CD14-positive monocyte (primary cell): ENCODE measurements around the gene BMP7. TPM values are rescaled to one million over a fixed set of nuclear protein-coding genes. Genes with fewer than 3 reads are reported as not detected.
"Not testable (repeated sequence)": the region's sequence is repeated elsewhere in the genome, so short reads cannot be mapped to it uniquely, and the experiment has no call there.

Source experiments
- DNase-seq, 3 donors: peaks; one replicate each; pipeline ENCODE4 v3.0.0-alpha.2; 2011 to 2022
- H2AFZ ChIP-seq: 2 replicates; pipeline ENCODE4 v1.6.0; 2012; ENCODE audit warnings: mild to moderate bottlenecking, low read depth, low read length, inconsistent platforms; ENCODE audit not compliant: insufficient read depth, poor library complexity, severe bottlenecking
- H3K27ac ChIP-seq, 2 donors: 1 replicate in 1 of 2; 2 replicates in 1 of 2; pipeline ENCODE4 v1.5.1; 2012 to 2013; ENCODE audit warnings: low read length in 2 of 2, control low read depth in 1 of 2, inconsistent platforms in 1 of 2, low read depth in 1 of 2, mild to moderate bottlenecking in 1 of 2
- H3K27me3 ChIP-seq, 2 donors: one replicate each; pipeline versions ENCODE4 v1.6.0 to v1.6.1; 2011 to 2013; ENCODE audit warnings: low read length in 2 of 2; ENCODE audit not compliant: control insufficient read depth in 2 of 2, insufficient read depth in 2 of 2
- H3K36me3 ChIP-seq, 2 donors: replicated peaks in 1 of 2; 1 replicate in 1 of 2; 2 replicates in 1 of 2; pipeline versions ENCODE4 v1.5.1 to v1.6.1; 2012 to 2013; ENCODE audit warnings: low read length in 2 of 2, control low read depth in 1 of 2, inconsistent platforms in 1 of 2, mild to moderate bottlenecking in 1 of 2; ENCODE audit not compliant: insufficient read depth in 2 of 2, control insufficient read depth in 1 of 2
- H3K4me1 ChIP-seq, 2 donors: 1 replicate in 1 of 2; 2 replicates in 1 of 2; pipeline versions ENCODE4 v1.5.1 to v1.6.1; 2012 to 2013; ENCODE audit warnings: low read length in 2 of 2, control low read depth in 1 of 2, inconsistent platforms in 1 of 2, mild to moderate bottlenecking in 1 of 2, moderate library complexity in 1 of 2; ENCODE audit not compliant: insufficient read depth in 2 of 2, control insufficient read depth in 1 of 2
- H3K4me2 ChIP-seq: replicated peaks from 2 replicates; pipeline ENCODE3; 2012; ENCODE audit warnings: low read length, moderate library complexity, mild to moderate bottlenecking; ENCODE audit not compliant: poor library complexity, severe bottlenecking; ENCODE audit errors: extremely low read depth
- H3K4me3 ChIP-seq, 3 experiments: fragments of 200-600 bp in 1 of 3; sonication (generic) in 1 of 3; replicated peaks in 1 of 3; 1 replicate in 2 of 3; 2 replicates in 1 of 3; pipeline ENCODE4 v1.5.1; 2011 to 2013; ENCODE audit warnings: low read length in 3 of 3, mild to moderate bottlenecking in 3 of 3, control low read depth in 2 of 3, low read depth in 2 of 3, inconsistent platforms in 1 of 3, moderate library complexity in 1 of 3
- H3K79me2 ChIP-seq: 2 replicates; pipeline ENCODE4 v1.6.0; 2012; ENCODE audit warnings: mild to moderate bottlenecking, control low read depth, inconsistent platforms, low read length, moderate library complexity; ENCODE audit not compliant: insufficient read depth
- H3K9ac ChIP-seq: 2 replicates; pipeline ENCODE4 v1.6.0; 2017; ENCODE audit warnings: low read length, mild to moderate bottlenecking; ENCODE audit not compliant: insufficient read depth, poor library complexity, severe bottlenecking
- H3K9me3 ChIP-seq, 2 donors: replicated peaks in 1 of 2; 1 replicate in 1 of 2; 2 replicates in 1 of 2; pipeline versions ENCODE4 v1.5.1 to v1.6.1; 2012 to 2013; ENCODE audit warnings: low read length in 2 of 2, control low read depth in 1 of 2; ENCODE audit not compliant: control insufficient read depth in 1 of 2, insufficient read depth in 1 of 2
- H4K20me1 ChIP-seq: 2 replicates; pipeline ENCODE4 v1.6.0; 2012; ENCODE audit warnings: mild to moderate bottlenecking, low read length, control low read depth, moderate library complexity; ENCODE audit not compliant: insufficient read depth
- H3K27ac Mint-ChIP-seq, 7 donors: one replicate each; pipeline ENCODE4 v1.8.0; 2020; ENCODE audit warnings: mild to moderate bottlenecking in 7 of 7, mixed read lengths in 7 of 7, moderate library complexity in 6 of 7, inconsistent platforms in 2 of 7
- H3K27me3 Mint-ChIP-seq, 3 donors: one replicate each; pipeline ENCODE4 v1.8.0; 2021 to 2022; ENCODE audit warnings: low read depth in 3 of 3, mild to moderate bottlenecking in 3 of 3, mixed read lengths in 3 of 3, moderate library complexity in 3 of 3, inconsistent platforms in 1 of 3
- H3K36me3 Mint-ChIP-seq, 2 donors: one replicate each; pipeline ENCODE4 v1.8.0; 2020; ENCODE audit warnings: mixed read lengths in 2 of 2, inconsistent platforms in 1 of 2, mild to moderate bottlenecking in 1 of 2
- H3K4me1 Mint-ChIP-seq: one replicate; pipeline ENCODE4 v1.8.0; 2020; ENCODE audit warnings: mild to moderate bottlenecking, mixed read lengths
- H3K4me3 Mint-ChIP-seq, 2 donors: one replicate each; pipeline ENCODE4 v1.8.0; 2020; ENCODE audit warnings: mild to moderate bottlenecking in 2 of 2, mixed read lengths in 2 of 2, moderate library complexity in 1 of 2
- H3K9me3 Mint-ChIP-seq, 7 donors: one replicate each; pipeline ENCODE4 v1.8.0; 2020 to 2022; ENCODE audit warnings: mixed read lengths in 7 of 7, mild to moderate bottlenecking in 6 of 7, moderate library complexity in 6 of 7, inconsistent platforms in 2 of 7
- WGBS: methylation state at CpG from one replicate; pipeline ENCODE4 v1.1.5; 2013; ENCODE audit warnings: missing lambda C conversion rate; ENCODE audit not compliant: insufficient coverage; 5-methylcytosine and 5-hydroxymethylcytosine counted together
- intact Hi-C, 2 donors: fragments of 100-400 bp; cut with micrococcal nuclease; formaldehyde crosslinking; loops; one replicate each; pipeline versions ENCODE4 v1.15.0 to v1.15.1; 2023
- polyA plus RNA-seq, 3 donors: library from polyadenylated mRNA; depleted of rRNA in 1 of 3; unstranded in 2 of 3; stranded (reverse) in 1 of 3; fragments of 300-500 nt in 2 of 3; fragments of >200 nt in 1 of 3; fragmentation: Illumina TruSeq in 2 of 3; gene quantifications; 1 replicate in 2 of 3; 2 replicates in 1 of 3; pipeline ENCODE4 v1.2.3, GENCODE V29; 2012 to 2021
- TF ChIP-seq, protein P1 (sequence below): fragments of 200-600 bp; IDR thresholded peaks from one replicate; pipeline ENCODE4 v1.8.0; 2022; ENCODE audit warnings: antibody characterized with exemption, mild to moderate bottlenecking

BMP7 gene
- polyA plus RNA-seq, 3 donors = not detected

DNA sequence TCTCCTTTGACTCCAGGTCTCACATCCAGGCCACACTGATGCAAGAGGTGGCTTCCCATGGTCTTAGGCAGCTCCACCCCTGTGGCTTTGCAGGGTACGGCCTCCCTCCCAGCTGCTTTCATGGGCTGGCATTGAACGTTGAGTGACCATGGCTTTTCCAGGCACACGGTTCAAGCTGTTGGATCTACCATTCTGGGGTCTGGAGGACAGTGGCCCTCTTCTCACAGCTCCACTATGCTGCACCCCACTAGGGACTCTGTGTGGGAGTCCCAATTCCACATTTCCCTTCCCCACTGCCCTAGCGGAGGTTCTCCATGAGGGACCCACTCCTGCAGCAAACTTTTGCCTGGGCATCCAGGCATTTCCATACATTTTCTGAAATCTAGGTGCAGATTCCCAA lies 27.1 kb downstream of the BMP7 start:
- peaks cover 6 to 19% (median 7%) of the 10 kb centered on the region in 3 donors for H3K27me3 Mint-ChIP-seq
- H3K36me3 ChIP-seq, intact Hi-C loops, H3K4me3 ChIP-seq, H3K27ac ChIP-seq, H3K79me2 ChIP-seq, H3K9me3 ChIP-seq, H3K27ac Mint-ChIP-seq, H3K36me3 Mint-ChIP-seq, H2AFZ ChIP-seq, H3K4me1 Mint-ChIP-seq, H3K4me1 ChIP-seq, H4K20me1 ChIP-seq, H3K27me3 ChIP-seq, H3K9ac ChIP-seq, DNase-seq, H3K4me3 Mint-ChIP-seq, H3K4me2 ChIP-seq: not testable (repeated sequence)
- H3K9me3 Mint-ChIP-seq = peaks cover 0 to 10% (median 4%) of the 10 kb centered on the region in 7 donors
- WGBS = 60% methylated on average over 4 of the region's 4 CpGs

DNA sequence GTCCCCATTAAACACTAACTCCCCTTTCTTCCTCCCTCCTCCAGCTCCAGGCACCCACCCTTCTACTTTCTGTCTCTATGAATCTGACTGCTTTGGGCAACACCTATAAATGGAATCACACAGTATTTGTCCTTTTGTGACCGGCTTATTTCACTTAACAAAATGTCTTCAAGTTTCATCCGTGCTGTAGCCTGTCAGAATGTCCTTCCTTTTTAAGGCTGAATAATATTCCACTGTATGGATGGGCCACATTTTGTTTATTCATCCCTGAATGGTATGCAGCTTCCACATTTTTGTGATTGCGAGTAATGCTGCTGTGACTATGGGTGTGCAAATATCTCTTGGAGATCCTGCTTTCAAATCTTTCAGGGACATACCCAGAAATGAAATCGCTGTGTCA lies 28.4 kb downstream of the BMP7 start:
- Histone ChIP-seq H3K9me3 (no peaks in the 10 kb centered on the region), H3K36me3 (no peaks in the 10 kb centered on the region), H3K27ac (no peak overlapping the region), H3K79me2 (no peaks in the 10 kb centered on the region), H3K4me2 (no peak overlapping the region), H3K9ac (no peak overlapping the region), H3K27me3 (no peaks in the 10 kb centered on the region), H3K4me1 (no peaks in the 10 kb centered on the region), H2AFZ (no peak overlapping the region), H3K4me3 (no peak overlapping the region), H4K20me1 (no peaks in the 10 kb centered on the region)
- H3K9me3 Mint-ChIP-seq = peaks cover 0 to 10% (median 4%) of the 10 kb centered on the region in 7 donors
- peaks cover 6 to 22% (median 7%) of the 10 kb centered on the region in 3 donors for H3K27me3 Mint-ChIP-seq
- H3K27ac Mint-ChIP-seq = no peak overlapping the region
- intact Hi-C loops = no loop called here
- no peaks in the 10 kb centered on the region for H3K4me1 Mint-ChIP-seq
- WGBS = 93% methylated on average over 3 of the region's 4 CpGs
- no peak for DNase-seq
- TF ChIP-seq, protein P1, sequence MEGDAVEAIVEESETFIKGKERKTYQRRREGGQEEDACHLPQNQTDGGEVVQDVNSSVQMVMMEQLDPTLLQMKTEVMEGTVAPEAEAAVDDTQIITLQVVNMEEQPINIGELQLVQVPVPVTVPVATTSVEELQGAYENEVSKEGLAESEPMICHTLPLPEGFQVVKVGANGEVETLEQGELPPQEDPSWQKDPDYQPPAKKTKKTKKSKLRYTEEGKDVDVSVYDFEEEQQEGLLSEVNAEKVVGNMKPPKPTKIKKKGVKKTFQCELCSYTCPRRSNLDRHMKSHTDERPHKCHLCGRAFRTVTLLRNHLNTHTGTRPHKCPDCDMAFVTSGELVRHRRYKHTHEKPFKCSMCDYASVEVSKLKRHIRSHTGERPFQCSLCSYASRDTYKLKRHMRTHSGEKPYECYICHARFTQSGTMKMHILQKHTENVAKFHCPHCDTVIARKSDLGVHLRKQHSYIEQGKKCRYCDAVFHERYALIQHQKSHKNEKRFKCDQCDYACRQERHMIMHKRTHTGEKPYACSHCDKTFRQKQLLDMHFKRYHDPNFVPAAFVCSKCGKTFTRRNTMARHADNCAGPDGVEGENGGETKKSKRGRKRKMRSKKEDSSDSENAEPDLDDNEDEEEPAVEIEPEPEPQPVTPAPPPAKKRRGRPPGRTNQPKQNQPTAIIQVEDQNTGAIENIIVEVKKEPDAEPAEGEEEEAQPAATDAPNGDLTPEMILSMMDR = no peak
- no peaks in the 10 kb centered on the region for H3K36me3 Mint-ChIP-seq
- H3K4me3 Mint-ChIP-seq = no peak overlapping the region
